GM23248 (cell line): Measurements from ENCODE around the gene ROCK2.

ENCODE experiments used
- EZH2 ChIP-seq: fragments of 200-600 bp; sonication (generic); IDR thresholded peaks from 2 replicates; pipeline ENCODE4 v1.6.1; 2018; ENCODE audit warnings: antibody characterized with exemption, mild to moderate bottlenecking; ENCODE audit not compliant: insufficient read depth, poor library complexity, severe bottlenecking
- EZH2phosphoT487 ChIP-seq: fragments of 200-600 bp; sonication (generic); IDR thresholded peaks from 2 replicates; pipeline ENCODE4 v1.6.1; 2018; ENCODE audit warnings: antibody characterized with exemption, moderate library complexity, mild to moderate bottlenecking, low read depth; ENCODE audit not compliant: insufficient read depth

- no peak for TF ChIP-seq EZH2
- no peak for TF ChIP-seq EZH2phosphoT487
Measured at GRCh38 chr2:11344956-11345677, 681 bp upstream of the ROCK2 start.
